GM04504 (cell line): Measurements from ENCODE around the gene CDC14B.

Experiments used
- DNase-seq: peaks from one replicate; pipeline ENCODE4 v3.0.0-alpha.2; 2012; ENCODE audit warnings: low read depth

Gene CDC14B

GRCh38 chr9:96484521-96484931 is 135.1 kb downstream of the CDC14B start:
- no peak for DNase-seq

GRCh38 chr9:96483733-96484390 is 135.8 kb downstream of the CDC14B start:
- no peak for DNase-seq

- no peak for DNase-seq
These were observed 136.4 kb downstream of the CDC14B start for GRCh38 chr9:96483197-96483596.

GRCh38 chr9:96482476-96482875 is 137.2 kb downstream of the CDC14B start:
- no peak for DNase-seq

- DNase-seq, result no peak
These were observed 138.9 kb downstream of the CDC14B start for GRCh38 chr9:96480736-96481135.

GRCh38 chr9:96478829-96479371 is 140.7 kb downstream of the CDC14B start:
- DNase-seq, result no peak

GRCh38 chr9:96476591-96476990 is 143.1 kb downstream of the CDC14B start:
- DNase-seq, result no peak

- no peak for DNase-seq
These were observed 143.6 kb downstream of the CDC14B start for GRCh38 chr9:96476013-96476412.

GRCh38 chr9:96467784-96468183 is 151.9 kb downstream of the CDC14B start:
- no peak for DNase-seq

- DNase-seq, result no peak
These were observed 155.2 kb downstream of the CDC14B start for GRCh38 chr9:96464426-96464825.

GRCh38 chr9:96462541-96462940 is 157.1 kb downstream of the CDC14B start:
- DNase-seq, result no peak

GRCh38 chr9:96461336-96461735 is 158.3 kb downstream of the CDC14B start:
- DNase-seq, result no peak

- DNase-seq, result peak; percentile 71
These were observed 158.8 kb downstream of the CDC14B start for GRCh38 chr9:96460882-96461281.

- peak; percentile 61 for DNase-seq
These were observed 159.2 kb downstream of the CDC14B start for GRCh38 chr9:96460470-96460869.

- no peak for DNase-seq
These were observed 160.2 kb downstream of the CDC14B start for GRCh38 chr9:96459268-96460007.

- DNase-seq, result no peak
These were observed 161.4 kb downstream of the CDC14B start for GRCh38 chr9:96458226-96458625.

GRCh38 chr9:96457266-96457665 is 162.4 kb downstream of the CDC14B start:
- no peak for DNase-seq

GRCh38 chr9:96453625-96454024 is 166.0 kb downstream of the CDC14B start:
- DNase-seq, result peak; percentile 32

- DNase-seq, result no peak
These were observed 168.8 kb downstream of the CDC14B start for GRCh38 chr9:96450613-96451528.
